Endothelial cell of umbilical vein (primary cell): ENCODE measurements around the gene OR5C1. TPM values are rescaled to one million over a fixed set of nuclear protein-coding genes. Genes with fewer than 3 reads are reported as not detected.

Experiments used
- Bru-seq: library from RNA; stranded (reverse); fragments of 400-500 nt; gene quantifications from one replicate; lab custom pipeline; 2021; lab: Mats Ljungman, UMichigan
- BruChase-seq, 2 experiments: library from RNA; stranded (reverse); fragments of 400-500 nt; gene quantifications; one replicate each; lab custom pipeline; 2021; lab: Mats Ljungman, UMichigan
- BruUV-seq: library from RNA; stranded (reverse); fragments of 400-500 nt; replicated peaks from 2 replicates; lab custom pipeline; 2021; lab: Mats Ljungman, UMichigan
- CTCF ChIA-PET: fragments of 300-600, 350-600 bp; sonication (Branson Sonifier 250); formaldehyde crosslinking; loops from one replicate; lab custom pipeline; 2021; ENCODE audit warnings: antibody characterized with exemption, inconsistent platforms; lab: Charles Lee
- POLR2A ChIA-PET: fragments of 300-600, 350-600 bp; sonication (Branson Sonifier 250); formaldehyde crosslinking; loops from one replicate; lab custom pipeline; 2021; ENCODE audit warnings: antibody characterized with exemption, inconsistent platforms; lab: Charles Lee
- DNase-seq: peaks from one replicate; pipeline ENCODE4 v3.0.0-alpha.2; 2011; ENCODE audit warnings: low read depth, low spot score
- FAIRE-seq: peaks from 2 replicates; lab custom pipeline; 2011; peaks lifted over from hg19 to GRCh38; lab: Jason Lieb, UNC
- H2AFZ ChIP-seq: 2 replicates; pipeline ENCODE4 v1.6.0; 2012; ENCODE audit warnings: low read depth, low read length, control low read depth, inconsistent platforms
- H3K27ac ChIP-seq: 2 replicates; pipeline ENCODE4 v1.5.1; 2011; ENCODE audit warnings: low read depth, mild to moderate bottlenecking, control low read depth, low read length, moderate library complexity; ENCODE audit not compliant: insufficient read depth
- H3K27me3 ChIP-seq, 2 experiments: 2 replicates each; pipeline versions ENCODE4 v1.6.0 to v1.6.1; 2011; ENCODE audit warnings: low read length in 2 of 2, mixed read lengths in 1 of 2; ENCODE audit not compliant: control insufficient read depth in 2 of 2, insufficient read depth in 2 of 2
- H3K36me3 ChIP-seq, 2 experiments: 2 replicates in 1 of 2; 3 replicates in 1 of 2; pipeline ENCODE4 v1.5.1; 2011; ENCODE audit warnings: low read length in 2 of 2, mild to moderate bottlenecking in 1 of 2, moderate library complexity in 1 of 2; ENCODE audit not compliant: control insufficient read depth in 2 of 2, insufficient read depth in 2 of 2; ENCODE audit errors: extremely low read depth in 1 of 2
- H3K4me1 ChIP-seq: 3 replicates; pipeline ENCODE4 v1.5.1; 2011; ENCODE audit warnings: mild to moderate bottlenecking, low read length; ENCODE audit not compliant: control insufficient read depth, insufficient read depth; ENCODE audit errors: extremely low read depth
- H3K4me2 ChIP-seq: 2 replicates; pipeline ENCODE4 v1.6.1; 2011; ENCODE audit warnings: low read length, control low read depth, mixed read lengths; ENCODE audit not compliant: insufficient read depth
- H3K4me3 ChIP-seq, 3 experiments: fragments of 200-600 bp in 1 of 3; sonication (generic), shearing (Covaris generic) in 1 of 3; replicated peaks in 1 of 3; 2 replicates each; pipeline ENCODE4 v1.5.1; 2011 to 2016; ENCODE audit warnings: control low read depth in 3 of 3, low read length in 3 of 3, mild to moderate bottlenecking in 2 of 3, inconsistent platforms in 1 of 3, low read depth in 1 of 3, moderate library complexity in 1 of 3; ENCODE audit not compliant: insufficient read depth in 1 of 3
- H3K79me2 ChIP-seq: 2 replicates; pipeline ENCODE4 v1.6.0; 2012; ENCODE audit warnings: low read length, inconsistent platforms; ENCODE audit not compliant: control insufficient read depth, insufficient read depth
- H3K9ac ChIP-seq: replicated peaks from 2 replicates; pipeline ENCODE3; 2011; ENCODE audit warnings: low read length, control low read depth; ENCODE audit not compliant: insufficient read depth; ENCODE audit errors: extremely low read depth
- H3K9me1 ChIP-seq: replicated peaks from 3 replicates; pipeline ENCODE4 v1.6.0; 2011; ENCODE audit warnings: mild to moderate bottlenecking, low read length; ENCODE audit not compliant: control insufficient read depth, insufficient read depth; ENCODE audit errors: extremely low read depth
- H3K9me3 ChIP-seq: replicated peaks from 2 replicates; pipeline ENCODE4 v1.5.1; 2012; ENCODE audit warnings: low read length, inconsistent platforms; ENCODE audit not compliant: control insufficient read depth, insufficient read depth
- H4K20me1 ChIP-seq: replicated peaks from 2 replicates; pipeline ENCODE3; 2011; ENCODE audit warnings: mild to moderate bottlenecking, low read length; ENCODE audit not compliant: control insufficient read depth, insufficient read depth; ENCODE audit errors: extremely low read depth
- GATA2 ChIP-seq: IDR thresholded peaks from 2 replicates; pipeline ENCODE4 v1.7.0; 2011; ENCODE audit warnings: low read depth, mild to moderate bottlenecking, moderate library complexity, mixed read lengths, low read length; ENCODE audit not compliant: insufficient read length, insufficient read depth
- MYC ChIP-seq: IDR thresholded peaks from one replicate; pipeline ENCODE4 v1.6.1; 2011; ENCODE audit warnings: mild to moderate bottlenecking, low read depth, low read length
- POLR2A ChIP-seq: IDR thresholded peaks from 2 replicates; pipeline ENCODE4 v1.6.1; 2012; ENCODE audit warnings: low read depth, mild to moderate bottlenecking, control low read depth, low read length
- dilution Hi-C: fragments of 300-500 bp; cut with MboI; formaldehyde crosslinking; loops from one replicate; pipeline ENCODE4 v1.15.0; 2019; ENCODE audit warnings: low sequenced_read_pairs; ENCODE audit not compliant: extremely low pct_ligation_motif_present
- intact Hi-C: fragments of 100-400 bp; cut with micrococcal nuclease; formaldehyde crosslinking; loops from one replicate; pipeline ENCODE4 v1.10.0; 2022
- long read RNA-seq: library from polyadenylated mRNA; stranded (forward); transcript quantifications from one replicate; pipeline ENCODE4 v2.0.0, GENCODE V29; 2021
- polyA minus RNA-seq, 3 experiments: library from RNA; depleted of rRNA, polyadenylated mRNA; stranded (reverse); fragments of >200 nt; gene quantifications; 1 replicate in 1 of 3; 2 replicates in 2 of 3; pipeline ENCODE4 v1.2.3, GENCODE V29; 2011
- polyA plus RNA-seq, 4 experiments: library from polyadenylated mRNA; depleted of rRNA in 3 of 4; stranded (reverse) in 3 of 4; unstranded in 1 of 4; fragments of >200 nt; gene quantifications; 2 replicates each; pipeline versions ENCODE4 v1.2.1 to v1.2.3, GENCODE V29; 2011 to 2012; ENCODE audit warnings: missing spikeins in 1 of 4
- total RNA-seq: library from RNA; stranded (reverse); gene quantifications from 2 replicates; pipeline ENCODE4 v1.2.3, GENCODE V29; 2021
- TF ChIP-seq, protein P1 (sequence below): IDR thresholded peaks from 2 replicates; pipeline ENCODE4 v1.6.1; 2011; ENCODE audit not compliant: insufficient read depth, insufficient read length
- TF ChIP-seq, protein P2 (sequence below), 2 donors: IDR thresholded peaks; 1 replicate in 1 of 2; 2 replicates in 1 of 2; pipeline ENCODE4 v1.5.1; 2011; ENCODE audit warnings: low read length in 2 of 2, mild to moderate bottlenecking in 2 of 2, moderate library complexity in 2 of 2, control low read depth in 1 of 2, inconsistent platforms in 1 of 2, low read depth in 1 of 2; ENCODE audit not compliant: insufficient read depth in 1 of 2; ENCODE audit errors: extremely low read depth in 1 of 2

The OR5C1 gene
- total RNA-seq (not detected in 2 replicates), polyA plus RNA-seq (not detected in 2 replicates), polyA minus RNA-seq (not detected in 2 replicates), Bru-seq, nascent RNA (not detected), BruChase-seq, experiment 1, labeled RNA remaining after a 6-hour chase (not detected), BruChase-seq, experiment 2, labeled RNA remaining after a 2-hour chase (not detected)
- not detected in 2 replicates for polyA plus RNA-seq (2011; cell fraction: cytosol; rRNA removed)
- not detected in 2 replicates for polyA plus RNA-seq (2011; cell fraction: nucleus; rRNA removed)
- not detected in 2 replicates for polyA plus RNA-seq (2012)
- not detected for polyA minus RNA-seq (2011; cell fraction: cytosol; rRNA and poly(A)+ RNA removed)
- polyA minus RNA-seq (2011; cell fraction: nucleus; rRNA and poly(A)+ RNA removed) = not detected in 2 replicates
- long read RNA-seq = 0 reads

DNA sequence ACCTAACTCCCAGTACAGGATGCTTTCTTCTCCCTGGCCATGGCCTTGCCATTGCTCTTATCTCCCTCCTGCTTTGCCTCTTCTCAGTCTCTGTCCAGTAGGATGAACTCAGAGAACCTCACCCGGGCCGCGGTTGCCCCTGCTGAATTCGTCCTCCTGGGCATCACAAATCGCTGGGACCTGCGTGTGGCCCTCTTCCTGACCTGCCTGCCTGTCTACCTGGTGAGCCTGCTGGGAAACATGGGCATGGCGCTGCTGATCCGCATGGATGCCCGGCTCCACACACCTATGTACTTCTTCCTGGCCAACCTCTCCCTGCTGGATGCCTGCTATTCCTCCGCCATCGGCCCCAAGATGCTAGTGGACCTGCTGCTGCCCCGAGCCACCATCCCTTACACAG lies at the start of gene OR5C1:
Gene OR5C1 (plus strand): TSS at position 103 of the 400 bp plus-strand sequence. CDS start 0 bp downstream, at position 103.
- H3K4me3 ChIP-seq = no peak within 1 kb of the TSS
- no peak within 1 kb of the TSS for H3K27ac ChIP-seq
- H3K36me3 ChIP-seq = no peaks in the 10 kb centered on the region
- POLR2A ChIA-PET = no interaction called here
- CTCF ChIA-PET = no interaction called here
- H3K79me2 ChIP-seq = no peaks in the 10 kb centered on the region
- no peaks in the 10 kb centered on the region for H3K4me1 ChIP-seq
- H3K27me3 ChIP-seq = peaks cover 0 to 3% of the 10 kb centered on the region in 2 experiments
- no peak within 1 kb of the TSS for H3K4me2 ChIP-seq
- BruUV-seq = no TSS peak
- no peak within 1 kb of the TSS for H3K9ac ChIP-seq
- H2AFZ ChIP-seq = no peak within 1 kb of the TSS
- H3K9me1 ChIP-seq = no peaks in the 10 kb centered on the region
- dilution Hi-C loops = no loop called here
- no peak for FAIRE-seq
- TF ChIP-seq, protein P1, sequence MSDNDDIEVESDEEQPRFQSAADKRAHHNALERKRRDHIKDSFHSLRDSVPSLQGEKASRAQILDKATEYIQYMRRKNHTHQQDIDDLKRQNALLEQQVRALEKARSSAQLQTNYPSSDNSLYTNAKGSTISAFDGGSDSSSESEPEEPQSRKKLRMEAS = no peak
- no peaks in the 10 kb centered on the region for H4K20me1 ChIP-seq
- H3K9me3 ChIP-seq = no peaks in the 10 kb centered on the region
- DNase-seq = no peak
- intact Hi-C loops = no loop called here

DNA sequence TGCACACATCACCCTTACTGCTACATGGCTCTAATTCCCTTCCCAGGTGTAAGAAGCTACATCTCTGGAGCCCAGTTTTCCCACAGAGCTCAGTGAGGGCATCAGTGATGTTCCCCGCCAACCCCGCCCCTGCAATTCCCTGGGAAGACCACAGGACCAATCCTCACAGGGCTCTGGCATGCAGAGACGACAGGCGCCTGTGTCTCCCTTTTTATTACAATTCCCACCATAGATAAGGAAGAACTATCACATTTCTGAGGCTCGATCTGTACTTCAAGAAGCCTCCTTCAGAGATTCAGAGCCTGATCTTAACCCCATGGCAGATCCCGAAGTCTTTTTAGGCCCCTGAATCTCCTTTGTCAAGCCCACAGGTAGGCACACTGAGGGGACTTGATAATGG lies 46.7 kb upstream of the OR5C1 start, which contains the start of gene OR1L6:
Gene OR1L6 (plus strand): TSS at position 301 of the 400 bp plus-strand sequence. CDS start 7,545 bp downstream, outside the sequence.
- DNase-seq = no peak
- Histone ChIP-seq H2AFZ (no peak within 1 kb of the TSS), H3K27ac (no peak within 1 kb of the TSS), H3K9me3 (no peaks in the 10 kb centered on the region), H3K9me1 (no peaks in the 10 kb centered on the region), H3K4me2 (no peak within 1 kb of the TSS), H3K36me3 (no peaks in the 10 kb centered on the region), H3K4me3 (no peak within 1 kb of the TSS), H3K27me3 (peaks cover 0 to 8% of the 10 kb centered on the region in 2 experiments), H4K20me1 (no peaks in the 10 kb centered on the region), H3K9ac (no peak within 1 kb of the TSS), H3K79me2 (no peaks in the 10 kb centered on the region), H3K4me1 (no peaks in the 10 kb centered on the region)
- no TSS peak for BruUV-seq
- ChIA-PET CTCF (interaction anchor here (2.3 kb wide), 1 partner anchor 243 kb away, joined by 6 read pairs; no protein-coding TSS in a partner anchor), POLR2A (no interaction called here)
- dilution Hi-C loops = no loop called here
- no peak for FAIRE-seq
- intact Hi-C loops = no loop called here
- TF ChIP-seq MYC = no peak
- TF ChIP-seq GATA2 = no peak
- TF ChIP-seq, protein P2, sequence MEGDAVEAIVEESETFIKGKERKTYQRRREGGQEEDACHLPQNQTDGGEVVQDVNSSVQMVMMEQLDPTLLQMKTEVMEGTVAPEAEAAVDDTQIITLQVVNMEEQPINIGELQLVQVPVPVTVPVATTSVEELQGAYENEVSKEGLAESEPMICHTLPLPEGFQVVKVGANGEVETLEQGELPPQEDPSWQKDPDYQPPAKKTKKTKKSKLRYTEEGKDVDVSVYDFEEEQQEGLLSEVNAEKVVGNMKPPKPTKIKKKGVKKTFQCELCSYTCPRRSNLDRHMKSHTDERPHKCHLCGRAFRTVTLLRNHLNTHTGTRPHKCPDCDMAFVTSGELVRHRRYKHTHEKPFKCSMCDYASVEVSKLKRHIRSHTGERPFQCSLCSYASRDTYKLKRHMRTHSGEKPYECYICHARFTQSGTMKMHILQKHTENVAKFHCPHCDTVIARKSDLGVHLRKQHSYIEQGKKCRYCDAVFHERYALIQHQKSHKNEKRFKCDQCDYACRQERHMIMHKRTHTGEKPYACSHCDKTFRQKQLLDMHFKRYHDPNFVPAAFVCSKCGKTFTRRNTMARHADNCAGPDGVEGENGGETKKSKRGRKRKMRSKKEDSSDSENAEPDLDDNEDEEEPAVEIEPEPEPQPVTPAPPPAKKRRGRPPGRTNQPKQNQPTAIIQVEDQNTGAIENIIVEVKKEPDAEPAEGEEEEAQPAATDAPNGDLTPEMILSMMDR (IDR thresholded peaks at IDR 0.05; ENCODE audit: extremely low read depth in 1 of 2, insufficient read depth in 1 of 2, low read depth in 1 of 2, low read length in 2 of 2) = no peak
- TF ChIP-seq POLR2A = no peak
